Measurements from ENCODE around the gene IL24. TPM values are rescaled to one million over a fixed set of nuclear protein-coding genes. Genes with fewer than 3 reads are reported as not detected.

Gene IL24
- total RNA-seq, 1 donor from 2014 or later: not detected

DNA sequence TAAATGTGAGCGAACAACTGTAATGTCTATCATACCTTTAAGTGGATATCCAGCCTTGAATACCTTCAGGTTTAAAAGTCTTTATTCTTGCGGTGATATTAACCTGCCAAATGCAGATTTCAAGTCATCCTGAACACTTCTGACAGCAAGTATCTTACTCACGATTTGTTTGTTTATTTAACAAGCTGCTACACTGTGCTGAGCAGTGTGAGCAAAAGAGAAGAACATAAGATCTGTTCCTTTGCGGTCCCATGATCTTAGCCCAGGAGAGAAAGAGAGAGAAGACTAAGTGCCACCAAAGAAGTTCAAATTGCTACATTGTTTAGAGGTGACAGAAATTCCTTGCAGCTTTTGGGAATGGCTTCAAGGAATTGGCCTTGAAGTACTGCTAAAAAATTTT lies 9.5 kb upstream of the IL24 start:
- Histone ChIP-seq H3K79me2 (ENCODE audit: low read depth) (no peaks in the 10 kb centered on the region), H4K20me1 (ENCODE audit: low read depth) (no peaks in the 10 kb centered on the region), H3F3A (ENCODE audit: low read depth) (no peaks in the 10 kb centered on the region), H2AFZ (replicated peaks) (no peak overlapping the region), H3K4me3 (no peak overlapping the region), H3K27me3 (no peaks in the 10 kb centered on the region), H3K27ac (no peak overlapping the region), H3K4me1 (no peaks in the 10 kb centered on the region), H3K9me3 (ENCODE audit: low read depth) (no peaks in the 10 kb centered on the region), H3K4me2 (no peak overlapping the region), H3K36me3 (no peaks in the 10 kb centered on the region), H3K9ac (no peak overlapping the region)
- Mint-ChIP-seq H3K9me3 (no peaks in the 10 kb centered on the region), H3K27me3 (ENCODE audit: insufficient read depth, low read depth) (peaks cover 2% of the 10 kb centered on the region), H3K27ac (no peak overlapping the region), H3K4me1 (no peaks in the 10 kb centered on the region), H3K36me3 (no peaks in the 10 kb centered on the region), H3K4me3 (no peak overlapping the region)
- no peak for DNase-seq (ENCODE audit: low spot score)
- TF ChIP-seq EZH2phosphoT487 (IDR thresholded peaks at IDR 0.05) (no peak), EZH2 (IDR thresholded peaks at IDR 0.05) (no peak)
- TF ChIP-seq, protein P1, sequence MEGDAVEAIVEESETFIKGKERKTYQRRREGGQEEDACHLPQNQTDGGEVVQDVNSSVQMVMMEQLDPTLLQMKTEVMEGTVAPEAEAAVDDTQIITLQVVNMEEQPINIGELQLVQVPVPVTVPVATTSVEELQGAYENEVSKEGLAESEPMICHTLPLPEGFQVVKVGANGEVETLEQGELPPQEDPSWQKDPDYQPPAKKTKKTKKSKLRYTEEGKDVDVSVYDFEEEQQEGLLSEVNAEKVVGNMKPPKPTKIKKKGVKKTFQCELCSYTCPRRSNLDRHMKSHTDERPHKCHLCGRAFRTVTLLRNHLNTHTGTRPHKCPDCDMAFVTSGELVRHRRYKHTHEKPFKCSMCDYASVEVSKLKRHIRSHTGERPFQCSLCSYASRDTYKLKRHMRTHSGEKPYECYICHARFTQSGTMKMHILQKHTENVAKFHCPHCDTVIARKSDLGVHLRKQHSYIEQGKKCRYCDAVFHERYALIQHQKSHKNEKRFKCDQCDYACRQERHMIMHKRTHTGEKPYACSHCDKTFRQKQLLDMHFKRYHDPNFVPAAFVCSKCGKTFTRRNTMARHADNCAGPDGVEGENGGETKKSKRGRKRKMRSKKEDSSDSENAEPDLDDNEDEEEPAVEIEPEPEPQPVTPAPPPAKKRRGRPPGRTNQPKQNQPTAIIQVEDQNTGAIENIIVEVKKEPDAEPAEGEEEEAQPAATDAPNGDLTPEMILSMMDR (IDR thresholded peaks at IDR 0.05): no peak

DNA sequence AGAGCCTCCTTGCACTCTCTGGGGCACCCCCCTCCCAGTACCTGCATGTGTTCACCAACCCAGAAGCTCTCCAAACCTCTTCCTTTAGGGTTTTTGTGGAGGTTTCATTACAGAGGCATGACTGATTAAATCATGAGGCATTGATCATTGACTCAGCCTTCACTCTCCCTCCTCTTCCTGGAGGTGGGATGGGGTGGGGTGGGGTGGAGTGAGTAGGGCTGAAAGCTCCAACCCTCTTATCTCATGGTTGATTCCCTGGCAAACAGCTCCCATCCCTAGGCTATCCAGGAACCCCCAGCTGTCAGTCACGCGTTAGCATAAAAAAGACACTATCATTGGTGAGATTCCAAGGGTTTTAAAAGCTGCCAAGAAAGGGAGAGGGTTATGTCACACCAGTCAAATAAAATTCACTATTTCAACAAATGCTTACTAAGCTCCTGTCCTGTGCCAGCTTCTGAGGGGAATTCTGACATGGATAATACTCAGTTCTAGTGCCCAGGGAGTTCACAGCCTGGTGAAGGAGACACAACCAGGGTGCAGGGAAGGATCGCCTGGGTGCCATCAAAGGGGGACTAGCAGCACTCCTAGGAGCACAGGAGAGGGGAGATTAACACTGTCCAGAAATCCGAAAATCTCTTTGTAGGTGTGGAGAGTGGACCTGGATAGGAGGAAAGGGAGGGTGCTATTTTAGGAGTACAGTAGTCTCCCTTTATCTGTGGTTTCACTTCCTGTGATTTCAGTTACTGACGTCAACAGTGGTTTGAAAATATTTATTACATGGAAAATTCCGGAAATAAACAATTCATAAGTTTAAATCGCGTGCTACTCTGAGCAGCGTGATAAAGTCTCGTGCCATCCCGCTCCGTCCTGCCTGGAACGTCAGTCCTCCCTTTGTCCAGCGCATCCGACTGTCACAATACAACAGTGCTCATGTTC lies 6.8 kb upstream of the IL24 start:
- Histone ChIP-seq H3K9me3 (ENCODE audit: low read depth) (no peaks in the 10 kb centered on the region), H3K4me3 (no peak overlapping the region), H3K9ac (no peak overlapping the region), H4K20me1 (ENCODE audit: low read depth) (no peaks in the 10 kb centered on the region), H3K4me1 (no peaks in the 10 kb centered on the region), H3K79me2 (ENCODE audit: low read depth) (no peaks in the 10 kb centered on the region), H3K27ac (no peak overlapping the region), H3K36me3 (no peaks in the 10 kb centered on the region), H3F3A (ENCODE audit: low read depth) (no peaks in the 10 kb centered on the region), H2AFZ (replicated peaks) (no peak overlapping the region), H3K27me3 (no peaks in the 10 kb centered on the region), H3K4me2 (no peak overlapping the region)
- TF ChIP-seq EZH2phosphoT487 (IDR thresholded peaks at IDR 0.05) (no peak), EZH2 (IDR thresholded peaks at IDR 0.05) (no peak)
- TF ChIP-seq, protein P1 (IDR thresholded peaks at IDR 0.05): no peak
- DNase-seq (ENCODE audit: low spot score): no peak
- Mint-ChIP-seq H3K27ac (no peak overlapping the region), H3K9me3 (no peaks in the 10 kb centered on the region), H3K36me3 (no peaks in the 10 kb centered on the region), H3K4me3 (no peak overlapping the region), H3K4me1 (no peaks in the 10 kb centered on the region), H3K27me3 (ENCODE audit: insufficient read depth, low read depth) (peaks cover 2% of the 10 kb centered on the region)

DNA sequence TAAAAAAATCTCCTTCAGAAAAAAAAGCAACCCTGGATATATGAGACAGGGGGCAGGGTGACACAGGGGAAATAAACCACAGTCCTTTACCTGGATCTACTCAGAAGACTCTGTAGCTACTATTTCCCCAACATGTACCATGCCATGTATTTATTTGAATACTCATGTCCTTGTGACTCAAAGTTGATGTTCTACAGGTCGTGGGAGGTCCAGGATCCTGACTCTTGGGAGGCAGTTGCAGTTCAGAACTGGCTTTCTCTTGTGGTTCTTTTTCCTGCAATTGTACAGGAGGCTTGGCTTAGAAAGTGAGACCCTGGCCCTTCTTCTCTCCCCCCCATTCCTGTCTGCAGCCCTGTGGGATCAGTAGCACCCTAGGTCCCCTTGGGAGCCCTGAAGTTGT lies 5.8 kb upstream of the IL24 start:
- H3K27me3 ChIP-seq: no peaks in the 10 kb centered on the region
- TF ChIP-seq EZH2phosphoT487 (IDR thresholded peaks at IDR 0.05) (no peak), EZH2 (IDR thresholded peaks at IDR 0.05) (no peak)
- TF ChIP-seq, protein P1 (IDR thresholded peaks at IDR 0.05): no peak
- H3K4me1 Mint-ChIP-seq: no peaks in the 10 kb centered on the region
- H3K9me3 ChIP-seq (ENCODE audit: low read depth): no peaks in the 10 kb centered on the region
- no peak overlapping the region for H3K27ac Mint-ChIP-seq
- H3F3A ChIP-seq (ENCODE audit: low read depth): no peaks in the 10 kb centered on the region
- no peaks in the 10 kb centered on the region for H3K9me3 Mint-ChIP-seq
- H3K27ac ChIP-seq: no peak overlapping the region
- H3K36me3 ChIP-seq: no peaks in the 10 kb centered on the region
- peaks cover 2% of the 10 kb centered on the region for H3K27me3 Mint-ChIP-seq (ENCODE audit: insufficient read depth, low read depth)
- no peak overlapping the region for H3K4me3 ChIP-seq
- no peaks in the 10 kb centered on the region for H4K20me1 ChIP-seq (ENCODE audit: low read depth)
- no peak for DNase-seq (ENCODE audit: low spot score)
- no peak overlapping the region for H3K9ac ChIP-seq
- H3K4me2 ChIP-seq: no peak overlapping the region
- H3K4me3 Mint-ChIP-seq: no peak overlapping the region
- no peak overlapping the region for H2AFZ ChIP-seq (replicated peaks)
- H3K36me3 Mint-ChIP-seq: no peaks in the 10 kb centered on the region
- H3K79me2 ChIP-seq (ENCODE audit: low read depth): no peaks in the 10 kb centered on the region
- H3K4me1 ChIP-seq: no peaks in the 10 kb centered on the region
